ENCODE results near the gene CHRNA1.

Gene CHRNA1

GRCh38 chr2:174781996-174782395 lies 17.7 kb upstream of the CHRNA1 start:
- Histone ChIP-seq H3K4me3 (ENCODE audit: low read depth, low read length) (no peak overlapping the region), H3K9ac (ENCODE audit: low read depth, low read length) (no peak overlapping the region), H3K27ac (ENCODE audit: low read depth, low read length) (no peak overlapping the region), H3K27me3 (ENCODE audit: control insufficient read depth, insufficient read depth, low read length) (no peaks in the 10 kb centered on the region), H3K9me3 (ENCODE audit: control insufficient read depth, insufficient read depth, low read length) (no peaks in the 10 kb centered on the region), H3K36me3 (ENCODE audit: control insufficient read depth, insufficient read depth, low read length) (no peaks in the 10 kb centered on the region), H3K4me1 (ENCODE audit: control insufficient read depth, insufficient read depth, low read length) (peaks cover 34% of the 10 kb centered on the region)

- Histone ChIP-seq H3K4me1 (ENCODE audit: control insufficient read depth, insufficient read depth, low read length) (peaks cover 37% of the 10 kb centered on the region), H3K9me3 (ENCODE audit: control insufficient read depth, insufficient read depth, low read length) (no peaks in the 10 kb centered on the region), H3K27ac (ENCODE audit: low read depth, low read length) (no peak overlapping the region), H3K9ac (ENCODE audit: low read depth, low read length) (no peak overlapping the region), H3K36me3 (ENCODE audit: control insufficient read depth, insufficient read depth, low read length) (no peaks in the 10 kb centered on the region), H3K4me3 (ENCODE audit: low read depth, low read length) (no peak overlapping the region), H3K27me3 (ENCODE audit: control insufficient read depth, insufficient read depth, low read length) (no peaks in the 10 kb centered on the region)
Observed at GRCh38 chr2:174781298-174781697, 17.0 kb upstream of the CHRNA1 start.

- no peak overlapping the region for H3K9ac ChIP-seq (ENCODE audit: low read depth, low read length)
- peaks cover 36% of the 10 kb centered on the region for H3K4me1 ChIP-seq (ENCODE audit: control insufficient read depth, insufficient read depth, low read length)
- no peak overlapping the region for H3K27ac ChIP-seq (ENCODE audit: low read depth, low read length)
- H3K9me3 ChIP-seq (ENCODE audit: control insufficient read depth, insufficient read depth, low read length) = no peaks in the 10 kb centered on the region
- no peaks in the 10 kb centered on the region for H3K27me3 ChIP-seq (ENCODE audit: control insufficient read depth, insufficient read depth, low read length)
- H3K4me3 ChIP-seq (ENCODE audit: low read depth, low read length) = no peak overlapping the region
- no peaks in the 10 kb centered on the region for H3K36me3 ChIP-seq (ENCODE audit: control insufficient read depth, insufficient read depth, low read length)
Observed at GRCh38 chr2:174780856-174781255, 16.6 kb upstream of the CHRNA1 start.

GRCh38 chr2:174780191-174780840 lies 16.0 kb upstream of the CHRNA1 start:
- H3K4me3 ChIP-seq (ENCODE audit: low read depth, low read length) = no peak overlapping the region
- H3K27ac ChIP-seq (ENCODE audit: low read depth, low read length) = no peak overlapping the region
- no peaks in the 10 kb centered on the region for H3K9me3 ChIP-seq (ENCODE audit: control insufficient read depth, insufficient read depth, low read length)
- no peaks in the 10 kb centered on the region for H3K27me3 ChIP-seq (ENCODE audit: control insufficient read depth, insufficient read depth, low read length)
- H3K36me3 ChIP-seq (ENCODE audit: control insufficient read depth, insufficient read depth, low read length) = no peaks in the 10 kb centered on the region
- H3K4me1 ChIP-seq (ENCODE audit: control insufficient read depth, insufficient read depth, low read length) = peaks cover 36% of the 10 kb centered on the region
- H3K9ac ChIP-seq (ENCODE audit: low read depth, low read length) = no peak overlapping the region

- H3K9ac ChIP-seq (ENCODE audit: low read depth, low read length) = no peak overlapping the region
- no peak overlapping the region for H3K4me3 ChIP-seq (ENCODE audit: low read depth, low read length)
- H3K27me3 ChIP-seq (ENCODE audit: control insufficient read depth, insufficient read depth, low read length) = no peaks in the 10 kb centered on the region
- H3K4me1 ChIP-seq (ENCODE audit: control insufficient read depth, insufficient read depth, low read length) = peaks cover 36% of the 10 kb centered on the region
- H3K36me3 ChIP-seq (ENCODE audit: control insufficient read depth, insufficient read depth, low read length) = no peaks in the 10 kb centered on the region
- H3K27ac ChIP-seq (ENCODE audit: low read depth, low read length) = no peak overlapping the region
- no peaks in the 10 kb centered on the region for H3K9me3 ChIP-seq (ENCODE audit: control insufficient read depth, insufficient read depth, low read length)
Observed at GRCh38 chr2:174779361-174779928, 15.2 kb upstream of the CHRNA1 start.

- H3K9me3 ChIP-seq (ENCODE audit: control insufficient read depth, insufficient read depth, low read length) = no peaks in the 10 kb centered on the region
- H3K4me3 ChIP-seq (ENCODE audit: low read depth, low read length) = no peak overlapping the region
- peaks cover 38% of the 10 kb centered on the region for H3K4me1 ChIP-seq (ENCODE audit: control insufficient read depth, insufficient read depth, low read length)
- no peaks in the 10 kb centered on the region for H3K36me3 ChIP-seq (ENCODE audit: control insufficient read depth, insufficient read depth, low read length)
- H3K9ac ChIP-seq (ENCODE audit: low read depth, low read length) = no peak overlapping the region
- no peaks in the 10 kb centered on the region for H3K27me3 ChIP-seq (ENCODE audit: control insufficient read depth, insufficient read depth, low read length)
- H3K27ac ChIP-seq (ENCODE audit: low read depth, low read length) = no peak overlapping the region
Observed at GRCh38 chr2:174778085-174778981, 14.1 kb upstream of the CHRNA1 start.

GRCh38 chr2:174777347-174778084 lies 13.2 kb upstream of the CHRNA1 start:
- H3K27ac ChIP-seq (ENCODE audit: low read depth, low read length) = no peak overlapping the region
- H3K9me3 ChIP-seq (ENCODE audit: control insufficient read depth, insufficient read depth, low read length) = no peaks in the 10 kb centered on the region
- no peaks in the 10 kb centered on the region for H3K36me3 ChIP-seq (ENCODE audit: control insufficient read depth, insufficient read depth, low read length)
- H3K9ac ChIP-seq (ENCODE audit: low read depth, low read length) = no peak overlapping the region
- H3K4me3 ChIP-seq (ENCODE audit: low read depth, low read length) = no peak overlapping the region
- H3K4me1 ChIP-seq (ENCODE audit: control insufficient read depth, insufficient read depth, low read length) = peaks cover 46% of the 10 kb centered on the region
- H3K27me3 ChIP-seq (ENCODE audit: control insufficient read depth, insufficient read depth, low read length) = no peaks in the 10 kb centered on the region

GRCh38 chr2:174776675-174777074 lies 12.4 kb upstream of the CHRNA1 start:
- no peaks in the 10 kb centered on the region for H3K9me3 ChIP-seq (ENCODE audit: control insufficient read depth, insufficient read depth, low read length)
- H3K36me3 ChIP-seq (ENCODE audit: control insufficient read depth, insufficient read depth, low read length) = no peaks in the 10 kb centered on the region
- H3K4me3 ChIP-seq (ENCODE audit: low read depth, low read length) = no peak overlapping the region
- no peak overlapping the region for H3K9ac ChIP-seq (ENCODE audit: low read depth, low read length)
- peaks cover 54% of the 10 kb centered on the region for H3K4me1 ChIP-seq (ENCODE audit: control insufficient read depth, insufficient read depth, low read length)
- no peaks in the 10 kb centered on the region for H3K27me3 ChIP-seq (ENCODE audit: control insufficient read depth, insufficient read depth, low read length)
- no peak overlapping the region for H3K27ac ChIP-seq (ENCODE audit: low read depth, low read length)

- H3K27ac ChIP-seq (ENCODE audit: low read depth, low read length) = no peak overlapping the region
- no peaks in the 10 kb centered on the region for H3K9me3 ChIP-seq (ENCODE audit: control insufficient read depth, insufficient read depth, low read length)
- no peaks in the 10 kb centered on the region for H3K27me3 ChIP-seq (ENCODE audit: control insufficient read depth, insufficient read depth, low read length)
- H3K9ac ChIP-seq (ENCODE audit: low read depth, low read length) = no peak overlapping the region
- no peak overlapping the region for H3K4me3 ChIP-seq (ENCODE audit: low read depth, low read length)
- H3K4me1 ChIP-seq (ENCODE audit: control insufficient read depth, insufficient read depth, low read length) = peaks cover 57% of the 10 kb centered on the region
- H3K36me3 ChIP-seq (ENCODE audit: control insufficient read depth, insufficient read depth, low read length) = no peaks in the 10 kb centered on the region
Observed at GRCh38 chr2:174776223-174776622, 12.0 kb upstream of the CHRNA1 start.

GRCh38 chr2:174775571-174775980 lies 11.3 kb upstream of the CHRNA1 start:
- no peaks in the 10 kb centered on the region for H3K36me3 ChIP-seq (ENCODE audit: control insufficient read depth, insufficient read depth, low read length)
- no peaks in the 10 kb centered on the region for H3K9me3 ChIP-seq (ENCODE audit: control insufficient read depth, insufficient read depth, low read length)
- H3K4me1 ChIP-seq (ENCODE audit: control insufficient read depth, insufficient read depth, low read length) = peaks cover 55% of the 10 kb centered on the region
- H3K4me3 ChIP-seq (ENCODE audit: low read depth, low read length) = no peak overlapping the region
- H3K9ac ChIP-seq (ENCODE audit: low read depth, low read length) = no peak overlapping the region
- H3K27me3 ChIP-seq (ENCODE audit: control insufficient read depth, insufficient read depth, low read length) = no peaks in the 10 kb centered on the region
- no peak overlapping the region for H3K27ac ChIP-seq (ENCODE audit: low read depth, low read length)

All from HUES48 (cell line).